SU-DHL-6 (cell line): ENCODE results near the gene UPF2.

Experiments
- H2AFZ ChIP-seq: fragments of 200-600 bp; sonication (generic); 2 replicates; pipeline ENCODE4 v1.6.1; 2014; ENCODE audit warnings: low read depth, mild to moderate bottlenecking, moderate library complexity, mixed read lengths, antibody characterized with exemption, low read length; ENCODE audit not compliant: severe bottlenecking
- H3F3A ChIP-seq: fragments of 200-600 bp; shearing (Covaris generic); 2 replicates; pipeline ENCODE4 v1.6.0; 2016; ENCODE audit warnings: antibody characterized with exemption, mild to moderate bottlenecking; ENCODE audit not compliant: insufficient read depth
- H3K27ac ChIP-seq: fragments of 200-600 bp; sonication (generic); 2 replicates; pipeline ENCODE4 v1.5.1; 2016; ENCODE audit warnings: low read depth, mild to moderate bottlenecking, low read length, moderate library complexity, mixed read lengths
- H3K27me3 ChIP-seq: fragments of 200-600 bp; sonication (generic), shearing (Covaris generic); 2 replicates; pipeline ENCODE4 v1.6.0; 2014; ENCODE audit warnings: mild to moderate bottlenecking, low read length
- H3K36me3 ChIP-seq: fragments of 200-600 bp; sonication (generic); 2 replicates; pipeline ENCODE4 v1.6.1; 2014; ENCODE audit warnings: mild to moderate bottlenecking, low read length, mixed read lengths
- H3K4me2 ChIP-seq: fragments of 300-600, 200-600 bp; shearing (Covaris generic), sonication (generic); 2 replicates; pipeline ENCODE4 v1.6.0; 2014; ENCODE audit warnings: low read length, low read depth, mild to moderate bottlenecking; ENCODE audit not compliant: poor library complexity, severe bottlenecking
- H3K4me3 ChIP-seq: fragments of 200-600 bp; sonication (generic); 2 replicates; pipeline ENCODE4 v1.5.1; 2014; ENCODE audit warnings: antibody characterized with exemption, low read length, mild to moderate bottlenecking, mixed read lengths; ENCODE audit not compliant: insufficient read depth, poor library complexity, severe bottlenecking
- H3K79me2 ChIP-seq: fragments of 200-600 bp; sonication (generic); 2 replicates; pipeline ENCODE4 v1.6.1; 2014; ENCODE audit warnings: mild to moderate bottlenecking, low read length, moderate library complexity; ENCODE audit not compliant: insufficient read depth
- H3K9ac ChIP-seq: fragments of 200-600 bp; sonication (generic); 2 replicates; pipeline ENCODE4 v1.7.0; 2014; ENCODE audit warnings: mild to moderate bottlenecking, low read length
- H3K9me2 ChIP-seq: fragments of 200-600 bp; sonication (generic); replicated peaks from 2 replicates; pipeline ENCODE4 v1.6.1; 2014; ENCODE audit warnings: low read length; ENCODE audit not compliant: insufficient read depth
- H3K9me3 ChIP-seq: fragments of 200-600 bp; sonication (generic); 2 replicates; pipeline ENCODE4 v1.6.1; 2014; ENCODE audit warnings: low read length, mixed read lengths; ENCODE audit not compliant: insufficient read depth
- H4K20me1 ChIP-seq: fragments of 200-600 bp; sonication (generic); 2 replicates; pipeline ENCODE4 v1.6.1; 2014; ENCODE audit warnings: low read depth, mild to moderate bottlenecking, antibody characterized with exemption, low read length, moderate library complexity, mixed read lengths
- EZH2phosphoT487 ChIP-seq: fragments of 200-600 bp; sonication (generic), shearing (Covaris generic); conservative IDR thresholded peaks from 2 replicates; pipeline ENCODE4 v1.6.1; 2018; ENCODE audit warnings: mild to moderate bottlenecking, antibody characterized with exemption, low read length, moderate library complexity, mixed read lengths
- TF ChIP-seq, protein P1 (sequence below): fragments of 200-600 bp; sonication (generic); IDR thresholded peaks from one replicate; pipeline ENCODE4 v1.5.1; 2017; ENCODE audit warnings: antibody characterized with exemption, mild to moderate bottlenecking, low read length, moderate library complexity; ENCODE audit not compliant: insufficient read depth, poor library complexity, severe bottlenecking

The UPF2 gene

DNA sequence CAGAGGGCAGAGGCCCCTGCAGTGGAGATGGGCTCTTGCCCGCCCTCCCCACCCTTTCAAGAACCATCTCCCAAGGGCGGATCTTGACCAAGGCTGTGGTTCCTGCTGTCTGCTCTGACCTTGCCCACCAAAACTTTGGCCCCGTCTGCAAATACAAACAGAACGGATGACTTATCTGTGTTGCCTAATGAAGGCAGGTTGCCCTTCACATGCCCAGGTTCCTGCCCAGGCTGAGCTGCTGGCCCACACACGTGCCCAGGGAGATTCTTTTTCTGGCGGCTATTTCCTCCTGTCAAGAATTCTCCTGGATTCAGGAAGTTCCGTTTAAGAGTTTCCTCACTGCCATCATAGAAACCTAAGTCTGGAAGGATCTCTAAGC lies 141.2 kb downstream of the UPF2 start:
- H3K79me2 ChIP-seq, result no peaks in the 10 kb centered on the region
- H3F3A ChIP-seq, result no peaks in the 10 kb centered on the region
- H3K4me2 ChIP-seq, result no peak overlapping the region
- H3K9me3 ChIP-seq, result no peaks in the 10 kb centered on the region
- no peaks in the 10 kb centered on the region for H3K36me3 ChIP-seq
- no peaks in the 10 kb centered on the region for H3K9me2 ChIP-seq
- no peak overlapping the region for H3K27ac ChIP-seq
- H3K4me3 ChIP-seq, result no peak overlapping the region
- H2AFZ ChIP-seq, result no peak overlapping the region
- no peaks in the 10 kb centered on the region for H3K27me3 ChIP-seq
- H4K20me1 ChIP-seq, result no peaks in the 10 kb centered on the region
- TF ChIP-seq EZH2phosphoT487, result no peak
- H3K9ac ChIP-seq, result no peak overlapping the region

DNA sequence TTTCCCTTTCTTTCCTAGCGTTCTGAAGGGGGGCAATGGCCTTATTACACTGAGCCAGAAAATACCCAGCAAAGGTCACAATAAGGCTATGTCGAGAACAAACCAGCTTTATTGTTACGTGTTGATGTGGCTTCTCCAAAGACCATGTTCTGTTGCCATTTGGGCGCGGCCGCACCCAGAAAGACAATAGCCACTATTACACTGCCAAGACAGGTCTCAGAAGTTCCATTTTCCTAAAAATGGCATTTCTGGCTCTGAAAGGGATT lies 141.6 kb downstream of the UPF2 start:
- H3K36me3 ChIP-seq, result no peaks in the 10 kb centered on the region
- no peaks in the 10 kb centered on the region for H3K9me3 ChIP-seq
- no peak overlapping the region for H3K9ac ChIP-seq
- no peak overlapping the region for H3K4me3 ChIP-seq
- no peak overlapping the region for H3K27ac ChIP-seq
- H3F3A ChIP-seq, result no peaks in the 10 kb centered on the region
- no peak overlapping the region for H2AFZ ChIP-seq
- H3K9me2 ChIP-seq, result no peaks in the 10 kb centered on the region
- H4K20me1 ChIP-seq, result no peaks in the 10 kb centered on the region
- H3K4me2 ChIP-seq, result no peak overlapping the region
- no peaks in the 10 kb centered on the region for H3K79me2 ChIP-seq
- no peak for TF ChIP-seq EZH2phosphoT487
- TF ChIP-seq, protein P1, sequence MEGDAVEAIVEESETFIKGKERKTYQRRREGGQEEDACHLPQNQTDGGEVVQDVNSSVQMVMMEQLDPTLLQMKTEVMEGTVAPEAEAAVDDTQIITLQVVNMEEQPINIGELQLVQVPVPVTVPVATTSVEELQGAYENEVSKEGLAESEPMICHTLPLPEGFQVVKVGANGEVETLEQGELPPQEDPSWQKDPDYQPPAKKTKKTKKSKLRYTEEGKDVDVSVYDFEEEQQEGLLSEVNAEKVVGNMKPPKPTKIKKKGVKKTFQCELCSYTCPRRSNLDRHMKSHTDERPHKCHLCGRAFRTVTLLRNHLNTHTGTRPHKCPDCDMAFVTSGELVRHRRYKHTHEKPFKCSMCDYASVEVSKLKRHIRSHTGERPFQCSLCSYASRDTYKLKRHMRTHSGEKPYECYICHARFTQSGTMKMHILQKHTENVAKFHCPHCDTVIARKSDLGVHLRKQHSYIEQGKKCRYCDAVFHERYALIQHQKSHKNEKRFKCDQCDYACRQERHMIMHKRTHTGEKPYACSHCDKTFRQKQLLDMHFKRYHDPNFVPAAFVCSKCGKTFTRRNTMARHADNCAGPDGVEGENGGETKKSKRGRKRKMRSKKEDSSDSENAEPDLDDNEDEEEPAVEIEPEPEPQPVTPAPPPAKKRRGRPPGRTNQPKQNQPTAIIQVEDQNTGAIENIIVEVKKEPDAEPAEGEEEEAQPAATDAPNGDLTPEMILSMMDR, result no peak
- H3K27me3 ChIP-seq, result no peaks in the 10 kb centered on the region

DNA sequence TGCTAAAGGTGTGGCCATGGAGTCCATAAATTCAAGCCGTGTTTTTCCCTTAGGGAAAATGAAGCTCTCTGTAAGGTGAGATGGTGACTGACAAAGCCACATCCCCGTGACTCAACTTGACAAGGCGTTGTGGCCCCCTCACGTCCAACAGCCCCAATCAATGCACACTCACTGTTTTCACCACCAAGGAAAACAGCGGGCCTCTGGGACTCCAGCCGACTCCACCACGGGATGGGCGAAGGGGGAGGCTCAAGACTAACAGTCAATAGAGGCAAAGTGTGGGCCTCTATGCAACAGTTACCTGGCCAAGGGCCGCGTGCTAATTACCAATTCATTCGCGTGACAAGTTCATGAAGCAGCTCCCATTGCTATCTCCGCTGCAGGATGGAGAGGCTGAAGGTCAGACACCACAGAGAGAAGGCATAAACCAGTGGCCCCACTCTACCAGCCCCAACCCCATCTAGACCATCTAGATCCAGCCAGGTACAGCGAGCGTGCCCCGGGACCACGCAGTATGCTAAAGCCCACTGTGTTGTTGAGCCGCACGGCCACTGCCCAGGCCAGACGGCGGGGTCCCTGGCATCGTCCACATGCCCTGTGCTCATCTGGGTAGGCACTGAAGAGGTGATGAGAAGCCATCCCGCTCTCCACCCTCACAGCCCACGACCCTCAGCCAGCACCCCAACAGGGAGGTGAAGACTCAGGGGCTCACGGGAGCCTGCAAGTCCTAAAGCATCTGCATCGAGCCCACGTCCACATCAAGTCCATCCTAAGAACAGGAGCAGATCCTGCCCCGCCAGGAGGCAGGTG lies 143.3 kb downstream of the UPF2 start:
- H3K9me3 ChIP-seq, result no peaks in the 10 kb centered on the region
- no peak overlapping the region for H3K9ac ChIP-seq
- no peak overlapping the region for H3K4me3 ChIP-seq
- no peaks in the 10 kb centered on the region for H4K20me1 ChIP-seq
- TF ChIP-seq, protein P1, result no peak
- no peak for TF ChIP-seq EZH2phosphoT487
- no peaks in the 10 kb centered on the region for H3K9me2 ChIP-seq
- no peak overlapping the region for H2AFZ ChIP-seq
- H3K4me2 ChIP-seq, result no peak overlapping the region
- no peaks in the 10 kb centered on the region for H3K36me3 ChIP-seq
- H3K27ac ChIP-seq, result no peak overlapping the region
- no peaks in the 10 kb centered on the region for H3K79me2 ChIP-seq
- H3K27me3 ChIP-seq, result no peaks in the 10 kb centered on the region
- no peaks in the 10 kb centered on the region for H3F3A ChIP-seq

DNA sequence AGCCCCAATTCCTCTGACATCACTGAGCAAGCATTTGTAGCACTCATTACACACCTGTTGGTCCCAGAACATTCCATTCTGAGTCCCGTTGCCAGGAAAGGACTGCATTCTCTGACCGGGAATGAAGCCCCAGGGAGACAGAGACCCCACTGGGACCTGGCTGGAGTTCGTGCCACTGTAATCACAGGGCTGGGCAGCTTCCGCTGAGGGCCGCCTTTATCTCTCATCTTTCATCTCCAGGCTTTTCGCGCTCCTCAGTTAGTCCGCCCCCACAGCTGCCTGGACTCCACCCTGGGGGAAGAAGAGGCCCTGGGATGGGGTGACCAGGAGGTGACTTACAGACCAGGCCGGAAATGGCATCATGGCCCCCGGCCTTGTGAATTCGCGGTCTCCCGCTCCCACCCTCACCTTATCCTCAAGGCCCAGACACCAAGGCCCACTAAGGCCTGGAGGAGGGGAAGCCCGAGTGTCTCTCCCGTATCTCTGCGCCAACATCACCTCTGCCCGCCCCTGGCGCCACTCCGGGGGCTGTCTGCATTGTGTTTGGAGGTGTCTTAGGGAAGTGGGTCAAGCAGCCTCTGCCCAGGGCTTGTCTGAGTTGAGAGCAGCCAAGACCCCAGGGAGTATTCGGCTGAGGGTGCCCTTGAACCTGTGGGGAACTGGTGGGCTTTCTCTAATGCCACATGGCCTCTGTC lies 144.1 kb downstream of the UPF2 start:
- Histone ChIP-seq H3K27ac (no peak overlapping the region), H3K36me3 (no peaks in the 10 kb centered on the region), H3K27me3 (no peaks in the 10 kb centered on the region), H3K4me2 (no peak overlapping the region), H3K9ac (no peak overlapping the region), H3F3A (no peaks in the 10 kb centered on the region), H2AFZ (no peak overlapping the region), H3K9me2 (no peaks in the 10 kb centered on the region), H4K20me1 (no peaks in the 10 kb centered on the region), H3K9me3 (no peaks in the 10 kb centered on the region), H3K4me3 (no peak overlapping the region), H3K79me2 (no peaks in the 10 kb centered on the region)
- no peak for TF ChIP-seq EZH2phosphoT487
- TF ChIP-seq, protein P1, result no peak
